Measurements from ENCODE around the gene GAK. TPM values are rescaled to one million over a fixed set of nuclear protein-coding genes. Genes with fewer than 3 reads are reported as not detected.

Gene GAK
- total RNA-seq, 2 donors from 2014 or later = 104 to 121 TPM

- no peaks in the 10 kb centered on the region for H3K4me1 Mint-ChIP-seq
- no peaks in the 10 kb centered on the region for H3K9me3 Mint-ChIP-seq
- H3K36me3 Mint-ChIP-seq (ENCODE audit: low read depth) = peaks cover 66% of the 10 kb centered on the region
- Histone ChIP-seq H3K36me3 (ENCODE audit: control insufficient read depth, insufficient read depth, low read length) (peaks cover 34% of the 10 kb centered on the region), H3K4me3 (ENCODE audit: low read length) (no peak overlapping the region), H3K27ac (ENCODE audit: low read depth, low read length) (no peak overlapping the region), H3K9ac (ENCODE audit: extremely low read depth, low read length, poor library complexity, severe bottlenecking) (no peak overlapping the region), H3K9me3 (ENCODE audit: control insufficient read depth, low read length) (no peaks in the 10 kb centered on the region), H3K4me1 (ENCODE audit: control insufficient read depth, insufficient read depth, low read length) (no peaks in the 10 kb centered on the region), H3K27me3 (ENCODE audit: control insufficient read depth, insufficient read depth, low read length, poor library complexity, severe bottlenecking) (no peaks in the 10 kb centered on the region)
- H3K27me3 Mint-ChIP-seq (ENCODE audit: insufficient read depth) = no peaks in the 10 kb centered on the region
- TF ChIP-seq CTCF (conservative IDR thresholded peaks at IDR 0.05) = no peak
- no peak overlapping the region for H3K27ac Mint-ChIP-seq
- no peak for DNase-seq
- 88 to 98% methylated on average over 10 to 26 of the region's 26 CpGs for WGBS, 2 experiments (ENCODE audit: insufficient coverage in 1 of 2, insufficient read length in 1 of 2)
- no peak overlapping the region for H3K4me3 Mint-ChIP-seq
Measured at GRCh38 chr4:875818-876423, 56.2 kb downstream of the GAK start.

- H3K27ac Mint-ChIP-seq = no peak overlapping the region
- no peaks in the 10 kb centered on the region for H3K4me1 Mint-ChIP-seq
- H3K9me3 Mint-ChIP-seq = no peaks in the 10 kb centered on the region
- no peaks in the 10 kb centered on the region for H3K9me3 ChIP-seq (ENCODE audit: control insufficient read depth, low read length)
- no peaks in the 10 kb centered on the region for H3K27me3 ChIP-seq (ENCODE audit: control insufficient read depth, insufficient read depth, low read length, poor library complexity, severe bottlenecking)
- H3K4me1 ChIP-seq (ENCODE audit: control insufficient read depth, insufficient read depth, low read length) = no peaks in the 10 kb centered on the region
- no peak overlapping the region for H3K9ac ChIP-seq (ENCODE audit: extremely low read depth, low read length, poor library complexity, severe bottlenecking)
- H3K36me3 Mint-ChIP-seq (ENCODE audit: low read depth) = peaks cover 68% of the 10 kb centered on the region
- H3K27ac ChIP-seq (ENCODE audit: low read depth, low read length) = no peak overlapping the region
- H3K4me3 Mint-ChIP-seq = no peak overlapping the region
- no peak overlapping the region for H3K4me3 ChIP-seq (ENCODE audit: low read length)
- no peaks in the 10 kb centered on the region for H3K27me3 Mint-ChIP-seq (ENCODE audit: insufficient read depth)
- H3K36me3 ChIP-seq (ENCODE audit: control insufficient read depth, insufficient read depth, low read length) = peaks cover 41% of the 10 kb centered on the region
- no peak for TF ChIP-seq CTCF (conservative IDR thresholded peaks at IDR 0.05)
- DNase-seq = no peak
- WGBS, 2 experiments (ENCODE audit: insufficient coverage in 1 of 2, insufficient read length in 1 of 2) = 94 to 95% methylated on average over 10 to 17 of the region's 17 CpGs
Measured at GRCh38 chr4:874971-875817, 56.9 kb downstream of the GAK start.

- TF ChIP-seq CTCF (conservative IDR thresholded peaks at IDR 0.05) = no peak
- H3K27me3 Mint-ChIP-seq (ENCODE audit: insufficient read depth) = no peaks in the 10 kb centered on the region
- no peaks in the 10 kb centered on the region for H3K9me3 ChIP-seq (ENCODE audit: control insufficient read depth, low read length)
- H3K27ac ChIP-seq (ENCODE audit: low read depth, low read length) = no peak overlapping the region
- no peak overlapping the region for H3K27ac Mint-ChIP-seq
- H3K4me3 Mint-ChIP-seq = no peak overlapping the region
- no peak overlapping the region for H3K9ac ChIP-seq (ENCODE audit: extremely low read depth, low read length, poor library complexity, severe bottlenecking)
- H3K27me3 ChIP-seq (ENCODE audit: control insufficient read depth, insufficient read depth, low read length, poor library complexity, severe bottlenecking) = no peaks in the 10 kb centered on the region
- H3K36me3 Mint-ChIP-seq (ENCODE audit: low read depth) = peaks cover 66% of the 10 kb centered on the region
- WGBS, 2 experiments (ENCODE audit: insufficient coverage in 1 of 2, insufficient read length in 1 of 2) = 91 to 97% methylated on average over 1 to 9 of the region's 9 CpGs
- no peak for DNase-seq
- no peaks in the 10 kb centered on the region for H3K4me1 ChIP-seq (ENCODE audit: control insufficient read depth, insufficient read depth, low read length)
- H3K36me3 ChIP-seq (ENCODE audit: control insufficient read depth, insufficient read depth, low read length) = peaks cover 42% of the 10 kb centered on the region
- no peak overlapping the region for H3K4me3 ChIP-seq (ENCODE audit: low read length)
- H3K4me1 Mint-ChIP-seq = no peaks in the 10 kb centered on the region
- no peaks in the 10 kb centered on the region for H3K9me3 Mint-ChIP-seq
Measured at GRCh38 chr4:874056-874455, 58.1 kb downstream of the GAK start.
